ENCODE measurements around the gene WNT3A. TPM values are rescaled to one million over a fixed set of nuclear protein-coding genes. Genes with fewer than 3 reads are reported as not detected.

The WNT3A gene
- total RNA-seq, 4 donors from 2014 or later: not detected

DNA sequence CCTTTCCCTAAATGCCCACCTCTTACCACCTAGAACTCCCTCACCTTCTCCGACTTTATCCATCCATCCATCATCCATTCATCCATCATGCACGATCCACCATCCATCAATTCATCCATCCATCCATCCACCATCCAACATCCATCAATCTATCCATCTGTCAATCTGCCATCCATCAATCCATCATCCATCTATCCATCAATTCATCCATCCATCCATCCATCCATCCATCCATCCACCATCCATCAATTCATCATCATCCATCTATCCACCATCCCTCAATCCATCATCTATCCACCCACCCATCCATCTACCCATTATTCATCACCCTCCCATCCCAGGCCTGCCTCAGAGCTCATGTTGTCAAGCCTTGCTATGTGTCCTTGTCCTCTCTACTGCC lies 34.5 kb downstream of the WNT3A start:
- no peaks in the 10 kb centered on the region for H3K36me3 ChIP-seq
- no peak for DNase-seq (ENCODE audit: extremely low spot score)
- WGBS: 83% methylated on average over 2 of the region's 2 CpGs
- no peak for TF ChIP-seq POLR2AphosphoS5 (IDR thresholded peaks at IDR 0.05)
- TF ChIP-seq POLR2A (IDR thresholded peaks at IDR 0.05; ENCODE audit: low read depth): no peak
- TF ChIP-seq CTCF (IDR thresholded peaks at IDR 0.05): no peak
- TF ChIP-seq EP300 (IDR thresholded peaks at IDR 0.05): no peak
- no peak overlapping the region for H3K27ac ChIP-seq (replicated peaks in 1 of 4)
- peaks cover 0 to 11% (median 10%) of the 10 kb centered on the region in 4 donors for H3K4me1 ChIP-seq
- no peaks in the 10 kb centered on the region for H3K9me3 ChIP-seq
- H3K27me3 ChIP-seq: peaks cover 0 to 50% (median 17%) of the 10 kb centered on the region in 4 donors
- H3K4me3 ChIP-seq: no peak overlapping the region
- intact Hi-C loops (cut with DNase I): no loop called here

- intact Hi-C loops (cut with DNase I): no loop called here
- DNase-seq (ENCODE audit: extremely low spot score): no peak
- H3K27me3 ChIP-seq: peaks cover 0 to 38% (median 8%) of the 10 kb centered on the region in 4 donors
- no peaks in the 10 kb centered on the region for H3K9me3 ChIP-seq
- TF ChIP-seq POLR2AphosphoS5 (IDR thresholded peaks at IDR 0.05) (no peak), POLR2A (IDR thresholded peaks at IDR 0.05; ENCODE audit: low read depth) (no peak), CTCF (IDR thresholded peaks at IDR 0.05) (no peak), EP300 (IDR thresholded peaks at IDR 0.05) (no peak)
- H3K36me3 ChIP-seq: no peaks in the 10 kb centered on the region
- H3K4me1 ChIP-seq: peaks cover 0 to 7% (median 7%) of the 10 kb centered on the region in 4 donors
- no peak overlapping the region for H3K4me3 ChIP-seq
- H3K27ac ChIP-seq (replicated peaks in 1 of 4): no peak overlapping the region
Measured at GRCh38 chr1:228042508-228042907, 35.7 kb downstream of the WNT3A start.

DNA sequence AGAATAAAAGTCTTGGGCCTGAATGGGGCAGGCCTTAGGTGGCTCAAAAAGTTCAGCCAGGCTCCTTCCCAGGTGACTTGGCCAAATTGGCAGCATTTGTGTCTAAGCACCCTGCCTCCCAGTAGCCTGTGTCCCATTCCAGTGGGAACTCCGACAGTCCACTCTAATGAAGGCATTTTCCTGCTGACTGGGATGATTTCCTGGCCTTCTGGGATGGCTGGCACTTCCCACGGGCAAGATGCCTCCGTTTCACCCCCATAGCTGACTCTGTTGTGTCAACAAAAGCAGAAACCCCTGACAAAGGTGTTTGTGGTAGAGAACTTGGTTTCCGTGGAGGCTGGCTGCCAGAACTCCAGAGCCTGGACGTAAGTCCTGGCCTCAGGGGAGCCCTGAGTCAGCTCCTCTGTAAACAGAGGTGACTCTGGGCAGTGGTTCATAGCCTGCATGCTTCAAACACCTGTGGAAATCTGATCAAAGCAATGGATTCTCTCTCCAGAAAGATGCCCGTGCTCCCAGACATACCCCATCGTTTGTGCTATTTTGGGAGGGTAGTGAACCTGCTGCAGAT lies 36.6 kb downstream of the WNT3A start:
- no peaks in the 10 kb centered on the region for H3K9me3 ChIP-seq
- intact Hi-C loops (cut with DNase I): no loop called here
- no peaks in the 10 kb centered on the region for H3K36me3 ChIP-seq
- WGBS: 77% methylated on average over 3 of the region's 7 CpGs
- H3K4me3 ChIP-seq: no peak overlapping the region
- peaks cover 0 to 30% (median 5%) of the 10 kb centered on the region in 4 donors for H3K27me3 ChIP-seq
- TF ChIP-seq EP300 (IDR thresholded peaks at IDR 0.05): no peak
- no peak for TF ChIP-seq POLR2A (IDR thresholded peaks at IDR 0.05; ENCODE audit: low read depth)
- no peak for TF ChIP-seq CTCF (IDR thresholded peaks at IDR 0.05)
- no peak for TF ChIP-seq POLR2AphosphoS5 (IDR thresholded peaks at IDR 0.05)
- H3K27ac ChIP-seq (replicated peaks in 1 of 4): no peak overlapping the region
- no peaks in the 10 kb centered on the region for H3K4me1 ChIP-seq
- no peak for DNase-seq (ENCODE audit: extremely low spot score)

DNA sequence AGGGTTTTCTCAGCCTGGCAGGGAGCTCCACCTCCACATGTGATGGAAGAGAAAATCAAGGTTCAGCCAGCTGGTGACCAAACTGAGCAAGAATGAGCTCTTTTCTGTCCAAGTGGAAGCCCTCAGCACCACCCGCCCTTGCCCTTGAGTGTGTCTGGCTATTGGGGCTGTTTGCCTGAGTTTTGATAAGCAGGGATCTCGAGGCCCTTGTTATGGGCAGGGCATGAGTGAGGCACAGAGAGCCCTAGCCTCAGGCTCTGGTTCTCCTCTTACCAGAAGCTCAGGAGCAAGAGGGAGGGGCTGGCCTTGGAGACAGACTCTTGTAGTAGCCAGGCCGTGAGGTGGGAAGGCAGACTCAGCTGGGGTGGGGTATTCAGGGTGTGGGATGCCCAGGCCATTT lies 38.2 kb downstream of the WNT3A start:
- Histone ChIP-seq H3K9me3 (no peaks in the 10 kb centered on the region), H3K4me3 (no peak overlapping the region), H3K27ac (replicated peaks in 1 of 4) (no peak overlapping the region), H3K4me1 (no peaks in the 10 kb centered on the region), H3K36me3 (no peaks in the 10 kb centered on the region), H3K27me3 (peaks cover 0 to 23% (median 0%) of the 10 kb centered on the region in 4 donors)
- 75% methylated on average over 3 of the region's 3 CpGs for WGBS
- no peak for DNase-seq (ENCODE audit: extremely low spot score)
- intact Hi-C loops (cut with DNase I): no loop called here
- no peak for TF ChIP-seq CTCF (IDR thresholded peaks at IDR 0.05)

- Histone ChIP-seq H3K27me3 (peaks cover 0 to 21% (median 0%) of the 10 kb centered on the region in 4 donors), H3K36me3 (no peaks in the 10 kb centered on the region), H3K4me1 (no peaks in the 10 kb centered on the region), H3K27ac (replicated peaks in 1 of 4) (no peak overlapping the region), H3K4me3 (no peak overlapping the region), H3K9me3 (no peaks in the 10 kb centered on the region)
- intact Hi-C loops (cut with DNase I): no loop called here
- 85% methylated on average over 7 of the region's 7 CpGs for WGBS
- DNase-seq (ENCODE audit: extremely low spot score): no peak
- TF ChIP-seq EP300 (IDR thresholded peaks at IDR 0.05) (no peak), CTCF (IDR thresholded peaks at IDR 0.05) (no peak), POLR2AphosphoS5 (IDR thresholded peaks at IDR 0.05) (no peak), POLR2A (IDR thresholded peaks at IDR 0.05; ENCODE audit: low read depth) (no peak)
Measured at GRCh38 chr1:228045405-228045804, 38.6 kb downstream of the WNT3A start.
